ENCODE data around the gene HEPHL1.

Gene HEPHL1

DNA sequence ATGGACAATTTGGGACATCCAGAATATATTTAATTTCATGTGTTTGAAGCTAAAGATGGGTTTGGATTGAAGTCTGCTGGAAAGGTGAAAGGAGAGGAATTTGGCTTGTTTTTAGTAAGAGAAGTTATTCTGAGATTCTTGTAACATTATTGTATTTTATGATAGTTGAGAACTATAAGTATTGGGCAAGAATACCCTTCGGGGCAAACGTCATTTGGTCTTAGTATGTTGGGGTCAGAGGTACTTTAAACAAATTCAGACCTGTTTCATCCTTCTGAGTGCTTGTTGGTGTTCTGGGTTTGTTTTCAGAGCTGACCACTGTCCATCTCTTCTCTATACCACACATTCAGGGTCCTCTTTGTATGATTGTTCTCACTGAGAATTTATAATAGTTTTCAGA lies 127.0 kb downstream of the HEPHL1 start:
- Histone ChIP-seq H3K27me3 (ENCODE audit: insufficient read depth, poor library complexity, severe bottlenecking) (no peaks in the 10 kb centered on the region), H3K4me3 (replicated peaks; ENCODE audit: insufficient read depth, low read length) (no peak overlapping the region), H3K27ac (replicated peaks) (no peak overlapping the region)
- TF ChIP-seq SPI1 (IDR thresholded peaks at IDR 0.05; ENCODE audit: borderline replicate concordance, low read depth): no peak
- no peak for TF ChIP-seq POLR2AphosphoS5 (IDR thresholded peaks at IDR 0.05; ENCODE audit: low read depth)
- TF ChIP-seq, protein P1, sequence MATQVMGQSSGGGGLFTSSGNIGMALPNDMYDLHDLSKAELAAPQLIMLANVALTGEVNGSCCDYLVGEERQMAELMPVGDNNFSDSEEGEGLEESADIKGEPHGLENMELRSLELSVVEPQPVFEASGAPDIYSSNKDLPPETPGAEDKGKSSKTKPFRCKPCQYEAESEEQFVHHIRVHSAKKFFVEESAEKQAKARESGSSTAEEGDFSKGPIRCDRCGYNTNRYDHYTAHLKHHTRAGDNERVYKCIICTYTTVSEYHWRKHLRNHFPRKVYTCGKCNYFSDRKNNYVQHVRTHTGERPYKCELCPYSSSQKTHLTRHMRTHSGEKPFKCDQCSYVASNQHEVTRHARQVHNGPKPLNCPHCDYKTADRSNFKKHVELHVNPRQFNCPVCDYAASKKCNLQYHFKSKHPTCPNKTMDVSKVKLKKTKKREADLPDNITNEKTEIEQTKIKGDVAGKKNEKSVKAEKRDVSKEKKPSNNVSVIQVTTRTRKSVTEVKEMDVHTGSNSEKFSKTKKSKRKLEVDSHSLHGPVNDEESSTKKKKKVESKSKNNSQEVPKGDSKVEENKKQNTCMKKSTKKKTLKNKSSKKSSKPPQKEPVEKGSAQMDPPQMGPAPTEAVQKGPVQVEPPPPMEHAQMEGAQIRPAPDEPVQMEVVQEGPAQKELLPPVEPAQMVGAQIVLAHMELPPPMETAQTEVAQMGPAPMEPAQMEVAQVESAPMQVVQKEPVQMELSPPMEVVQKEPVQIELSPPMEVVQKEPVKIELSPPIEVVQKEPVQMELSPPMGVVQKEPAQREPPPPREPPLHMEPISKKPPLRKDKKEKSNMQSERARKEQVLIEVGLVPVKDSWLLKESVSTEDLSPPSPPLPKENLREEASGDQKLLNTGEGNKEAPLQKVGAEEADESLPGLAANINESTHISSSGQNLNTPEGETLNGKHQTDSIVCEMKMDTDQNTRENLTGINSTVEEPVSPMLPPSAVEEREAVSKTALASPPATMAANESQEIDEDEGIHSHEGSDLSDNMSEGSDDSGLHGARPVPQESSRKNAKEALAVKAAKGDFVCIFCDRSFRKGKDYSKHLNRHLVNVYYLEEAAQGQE (IDR thresholded peaks at IDR 0.05; ENCODE audit: insufficient replicate concordance, low read depth): no peak
- TF ChIP-seq, protein P2, sequence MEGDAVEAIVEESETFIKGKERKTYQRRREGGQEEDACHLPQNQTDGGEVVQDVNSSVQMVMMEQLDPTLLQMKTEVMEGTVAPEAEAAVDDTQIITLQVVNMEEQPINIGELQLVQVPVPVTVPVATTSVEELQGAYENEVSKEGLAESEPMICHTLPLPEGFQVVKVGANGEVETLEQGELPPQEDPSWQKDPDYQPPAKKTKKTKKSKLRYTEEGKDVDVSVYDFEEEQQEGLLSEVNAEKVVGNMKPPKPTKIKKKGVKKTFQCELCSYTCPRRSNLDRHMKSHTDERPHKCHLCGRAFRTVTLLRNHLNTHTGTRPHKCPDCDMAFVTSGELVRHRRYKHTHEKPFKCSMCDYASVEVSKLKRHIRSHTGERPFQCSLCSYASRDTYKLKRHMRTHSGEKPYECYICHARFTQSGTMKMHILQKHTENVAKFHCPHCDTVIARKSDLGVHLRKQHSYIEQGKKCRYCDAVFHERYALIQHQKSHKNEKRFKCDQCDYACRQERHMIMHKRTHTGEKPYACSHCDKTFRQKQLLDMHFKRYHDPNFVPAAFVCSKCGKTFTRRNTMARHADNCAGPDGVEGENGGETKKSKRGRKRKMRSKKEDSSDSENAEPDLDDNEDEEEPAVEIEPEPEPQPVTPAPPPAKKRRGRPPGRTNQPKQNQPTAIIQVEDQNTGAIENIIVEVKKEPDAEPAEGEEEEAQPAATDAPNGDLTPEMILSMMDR (IDR thresholded peaks at IDR 0.05; ENCODE audit: insufficient read depth, low read length): no peak
- no peak for DNase-seq (ENCODE audit: low read depth in 1 of 2, low spot score in 1 of 2)

DNA sequence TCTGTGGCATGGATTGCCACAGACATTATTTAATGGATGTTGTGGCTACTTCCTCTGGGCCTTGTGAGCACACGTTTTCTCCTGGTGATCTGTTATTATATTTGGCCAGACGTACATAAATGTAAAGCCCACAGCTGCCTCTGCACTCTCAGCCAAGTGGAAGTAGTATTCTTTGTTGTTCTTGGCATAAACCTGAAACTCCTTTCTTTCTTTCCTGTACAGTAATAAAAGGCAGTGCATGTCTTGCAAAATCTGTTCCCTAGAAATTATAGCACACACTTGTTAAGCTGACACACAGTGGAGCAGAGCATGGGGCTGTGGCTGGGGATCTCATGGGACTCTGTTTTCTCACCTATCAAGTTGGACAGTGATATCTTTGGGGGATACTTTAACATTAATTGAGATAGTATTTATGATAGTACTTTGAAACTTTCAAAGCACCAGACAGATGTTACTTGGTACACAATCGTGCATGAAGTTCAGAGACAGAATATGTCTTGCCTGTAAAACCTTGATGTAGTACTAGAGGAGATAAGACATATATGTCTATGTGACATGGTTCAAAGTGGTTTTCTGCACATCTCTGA lies 128.4 kb downstream of the HEPHL1 start:
- TF ChIP-seq, protein P2 (IDR thresholded peaks at IDR 0.05; ENCODE audit: insufficient read depth, low read length): no peak
- TF ChIP-seq, protein P1 (IDR thresholded peaks at IDR 0.05; ENCODE audit: insufficient replicate concordance, low read depth): no peak
- TF ChIP-seq POLR2AphosphoS5 (IDR thresholded peaks at IDR 0.05; ENCODE audit: low read depth): no peak
- no peak for TF ChIP-seq SPI1 (IDR thresholded peaks at IDR 0.05; ENCODE audit: borderline replicate concordance, low read depth)
- TF ChIP-seq GABPA (IDR thresholded peaks at IDR 0.05; ENCODE audit: low read depth): no peak

DNA sequence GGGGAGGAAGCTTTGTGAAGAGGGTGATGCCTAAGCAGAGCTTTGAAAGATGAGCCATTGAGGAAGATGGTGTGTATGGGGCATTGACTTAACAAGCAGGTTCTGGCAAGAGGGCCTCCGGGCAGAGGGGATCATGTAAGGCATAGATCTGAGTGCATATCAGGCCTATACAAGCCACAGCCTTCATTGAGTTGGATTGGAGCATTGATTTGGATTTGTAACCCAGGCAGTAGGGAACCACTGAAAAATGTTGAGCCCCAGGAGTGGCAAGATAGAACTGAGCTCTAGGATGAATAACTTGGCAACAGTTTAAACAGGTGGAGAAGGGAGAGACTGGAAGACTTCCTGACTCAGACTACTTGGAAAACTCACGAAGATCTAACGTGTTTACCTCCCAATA lies 128.9 kb downstream of the HEPHL1 start:
- H3K4me3 ChIP-seq (replicated peaks; ENCODE audit: insufficient read depth, low read length): no peak overlapping the region
- H3K27ac ChIP-seq (replicated peaks): no peak overlapping the region
- H3K27me3 ChIP-seq (ENCODE audit: insufficient read depth, poor library complexity, severe bottlenecking): no peaks in the 10 kb centered on the region
- TF ChIP-seq GABPA (IDR thresholded peaks at IDR 0.05; ENCODE audit: low read depth): no peak
- TF ChIP-seq, protein P2 (IDR thresholded peaks at IDR 0.05; ENCODE audit: insufficient read depth, low read length): no peak
- no peak for TF ChIP-seq POLR2AphosphoS5 (IDR thresholded peaks at IDR 0.05; ENCODE audit: low read depth)
- TF ChIP-seq, protein P1 (IDR thresholded peaks at IDR 0.05; ENCODE audit: insufficient replicate concordance, low read depth): no peak
- TF ChIP-seq SPI1 (IDR thresholded peaks at IDR 0.05; ENCODE audit: borderline replicate concordance, low read depth): no peak
- DNase-seq (ENCODE audit: low read depth in 1 of 2, low spot score in 1 of 2): no peak

More for the DNA sequence above, 128.4 kb downstream of the HEPHL1 start:
- no peak overlapping the region for H3K4me3 ChIP-seq (replicated peaks; ENCODE audit: insufficient read depth, low read length)
- H3K27ac ChIP-seq (replicated peaks): no peak overlapping the region
- no peaks in the 10 kb centered on the region for H3K27me3 ChIP-seq (ENCODE audit: insufficient read depth, poor library complexity, severe bottlenecking)
- no peak for DNase-seq (ENCODE audit: low read depth in 1 of 2, low spot score in 1 of 2)
